C1 segment of cervical spinal cord (tissue), 14 donors: ENCODE results near the gene CAMTA1.

Experiments
- DNase-seq, 14 donors: peaks; one replicate each; lab custom pipeline; 2025; lab: John Stamatoyannopoulos, UW

CAMTA1 gene

DNA sequence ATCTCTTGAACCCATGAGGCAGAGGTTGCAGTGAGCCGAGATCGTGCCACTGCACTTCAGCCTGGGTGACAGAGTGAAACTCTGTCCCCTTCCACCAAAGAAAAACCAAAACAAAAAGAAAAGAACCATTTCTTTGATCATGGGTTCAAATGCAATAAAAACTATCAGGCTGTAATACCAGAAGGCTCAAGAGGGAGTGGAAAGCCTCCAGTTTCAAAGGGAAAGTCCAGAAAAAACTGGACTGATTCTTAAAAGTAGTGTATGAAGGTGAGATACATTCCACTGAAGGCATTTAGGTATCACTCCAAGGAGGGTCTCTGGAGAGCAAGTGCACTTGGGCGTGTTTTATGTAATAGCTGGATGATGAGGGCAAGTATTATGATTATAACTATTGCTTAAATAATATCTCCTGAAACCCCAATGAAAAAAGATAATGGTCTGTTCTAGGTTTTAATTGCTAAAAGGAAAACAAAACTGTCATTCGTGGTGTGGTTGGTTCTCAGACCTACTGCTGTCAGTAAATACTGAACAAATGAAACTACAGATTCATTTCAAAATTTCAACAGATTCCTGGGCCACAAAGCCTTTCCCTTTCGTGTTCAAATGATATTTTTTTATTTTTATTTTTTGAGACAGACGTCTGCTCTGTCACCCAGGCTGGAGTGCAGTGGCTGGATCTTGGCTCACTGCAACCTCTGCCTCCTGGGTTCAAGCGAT lies 6.0 kb upstream of the CAMTA1 start:
- DNase-seq = no peak

- no peak for DNase-seq
Observed at GRCh38 chr1:6782151-6782550, 3.1 kb upstream of the CAMTA1 start.

- DNase-seq = no peak
Observed at GRCh38 chr1:6783221-6783620, 2.0 kb upstream of the CAMTA1 start.

GRCh38 chr1:6783936-6784559 lies 1.2 kb upstream of the CAMTA1 start:
- DNase-seq = peak in 2 of 14 donors; percentile 32 to 59

DNA sequence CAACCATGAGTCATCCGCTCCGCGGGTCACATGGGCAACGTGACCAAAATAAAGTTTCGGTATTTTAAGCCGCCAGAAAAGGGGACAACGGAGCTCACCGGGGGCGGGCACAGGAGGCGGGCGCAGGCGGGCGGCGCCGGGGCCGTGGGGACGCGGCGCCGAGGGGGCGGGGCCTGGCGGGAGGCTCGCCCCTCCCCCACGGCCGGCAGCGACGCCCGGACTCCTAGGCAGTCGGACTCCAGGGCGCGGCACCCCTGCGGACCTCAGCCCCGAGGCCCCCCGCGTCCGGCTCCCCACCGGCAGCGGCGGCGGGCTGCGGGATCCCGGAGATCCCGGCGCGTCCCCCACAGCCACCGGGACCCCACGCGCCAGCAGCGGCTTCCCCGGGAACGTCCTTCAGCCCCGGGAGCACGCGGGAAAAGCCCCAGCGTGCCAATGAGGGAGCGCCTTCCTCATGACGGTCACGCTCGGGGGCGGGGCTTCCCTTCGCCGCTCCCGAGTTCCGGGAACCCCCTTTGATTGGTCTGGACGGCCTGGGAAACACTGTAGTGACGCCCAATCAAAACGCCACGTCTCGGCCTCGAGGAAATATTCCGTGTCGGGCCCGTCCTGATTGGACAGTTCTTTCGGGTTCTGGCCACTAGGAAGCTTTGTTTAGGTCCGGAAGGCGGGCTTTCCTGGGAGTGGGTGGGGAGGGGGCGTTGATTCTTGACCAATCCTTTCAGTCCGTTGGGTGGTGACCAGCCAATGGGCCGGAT lies 515 bp upstream of the CAMTA1 start:
- DNase-seq = peak; percentile 97 to 100 (median 99)

- DNase-seq = peak in 6 of 14 donors; percentile 16 to 66 (median 46)
Observed at GRCh38 chr1:6785728-6786505, 663 bp downstream of the CAMTA1 start.

DNA sequence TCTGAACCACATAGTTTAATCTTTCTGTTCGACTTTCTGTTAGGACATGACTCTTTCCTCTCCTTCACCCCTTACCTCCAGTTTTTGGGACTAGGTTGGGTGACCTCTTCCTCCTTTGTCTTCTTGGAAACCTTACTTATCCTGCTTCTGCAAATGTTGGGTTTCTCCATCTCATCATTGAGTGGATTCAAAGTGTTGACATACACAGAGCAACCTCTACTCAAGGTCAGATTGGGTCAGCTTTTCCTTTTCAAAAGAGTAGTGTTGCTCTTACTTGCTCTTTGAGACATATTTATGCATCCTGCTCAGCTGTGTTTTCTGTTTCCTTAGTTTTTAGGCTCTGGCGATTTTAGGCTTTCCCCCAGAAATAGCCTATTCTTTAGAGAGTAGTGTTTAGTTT lies 3.7 kb downstream of the CAMTA1 start:
- DNase-seq = no peak

GRCh38 chr1:6790146-6790545 lies 4.9 kb downstream of the CAMTA1 start:
- no peak for DNase-seq

DNA sequence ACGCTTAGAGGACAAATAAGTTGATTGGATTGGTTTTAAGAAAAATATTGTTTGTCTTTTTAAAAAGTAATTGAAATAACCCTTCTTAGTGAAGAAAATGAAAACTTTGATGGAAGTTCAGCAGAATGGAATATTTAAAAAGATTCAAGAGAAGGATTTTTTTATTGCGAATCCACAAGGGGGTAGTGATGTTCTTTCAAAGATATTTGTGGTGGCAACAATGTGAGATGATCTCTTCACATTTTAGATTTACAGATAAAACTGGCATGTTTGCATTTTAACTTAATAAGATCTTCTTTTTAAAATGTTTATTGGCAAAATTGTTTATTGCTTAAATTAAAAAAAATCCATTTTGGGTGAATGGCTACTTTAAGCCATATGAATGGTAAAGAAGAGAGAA lies 8.9 kb downstream of the CAMTA1 start:
- peak in 1 of 14 donors; percentile 11 for DNase-seq

DNA sequence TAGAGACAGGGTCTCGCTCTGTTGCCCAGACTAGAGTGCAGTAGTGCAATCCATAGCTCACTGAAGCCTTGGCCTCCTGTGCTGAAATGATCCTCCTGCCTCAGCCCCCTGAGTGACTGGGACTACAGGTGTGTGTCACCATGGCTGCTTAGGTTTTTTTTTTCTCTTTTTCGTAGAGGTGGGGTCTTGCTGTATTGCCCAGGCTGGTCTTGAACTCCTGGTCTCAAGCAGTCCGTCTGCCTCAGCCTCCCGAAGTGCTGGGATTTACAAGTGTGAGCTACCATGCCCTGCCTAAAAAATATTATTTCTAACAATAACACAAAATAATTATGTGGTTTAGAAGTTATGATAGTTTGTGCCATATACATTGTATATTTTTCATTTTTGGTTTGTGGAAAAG lies 9.9 kb downstream of the CAMTA1 start:
- no peak for DNase-seq

GRCh38 chr1:6795661-6796060 lies 10.4 kb downstream of the CAMTA1 start:
- DNase-seq = no peak

DNA sequence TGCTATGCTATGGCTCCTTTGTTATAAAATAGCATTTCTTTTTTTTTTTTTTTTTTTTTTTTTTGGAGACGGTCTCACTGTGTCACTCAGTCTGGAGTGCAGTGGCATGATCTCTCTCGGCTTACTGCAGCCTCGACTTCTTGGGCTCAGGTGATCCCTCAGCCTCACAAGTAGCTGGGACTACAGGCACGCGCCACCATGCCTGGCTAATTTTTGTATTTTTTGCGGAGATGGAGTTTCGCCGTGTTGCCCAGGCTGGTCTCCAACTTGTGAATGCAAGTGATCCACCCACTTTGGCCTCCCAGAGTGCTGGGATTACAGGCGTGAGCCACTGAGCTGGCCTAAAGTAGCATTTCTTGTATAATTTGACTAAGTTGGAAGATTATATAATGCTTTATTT lies 10.8 kb downstream of the CAMTA1 start:
- DNase-seq = no peak

DNA sequence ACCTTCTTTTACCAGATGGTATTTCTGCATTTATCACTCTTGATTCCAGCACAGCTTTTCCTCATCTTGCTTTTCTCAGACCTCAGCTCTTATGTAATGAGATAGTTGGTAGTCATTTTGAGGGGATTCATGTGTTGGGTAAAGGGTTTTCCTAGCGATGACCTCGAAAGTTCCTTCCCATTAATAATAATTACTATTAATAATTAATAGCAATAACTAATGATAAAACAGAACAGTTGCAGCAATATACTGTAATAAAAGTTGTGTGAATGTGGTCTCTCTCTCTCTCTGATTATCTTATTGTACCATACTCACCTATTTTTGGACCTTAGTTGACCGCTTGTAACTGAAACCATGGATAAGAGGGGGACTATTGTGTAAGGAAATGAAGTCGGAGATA lies 14.2 kb downstream of the CAMTA1 start:
- no peak for DNase-seq

- DNase-seq = no peak
Observed at GRCh38 chr1:6800745-6801144, 15.5 kb downstream of the CAMTA1 start.

DNA sequence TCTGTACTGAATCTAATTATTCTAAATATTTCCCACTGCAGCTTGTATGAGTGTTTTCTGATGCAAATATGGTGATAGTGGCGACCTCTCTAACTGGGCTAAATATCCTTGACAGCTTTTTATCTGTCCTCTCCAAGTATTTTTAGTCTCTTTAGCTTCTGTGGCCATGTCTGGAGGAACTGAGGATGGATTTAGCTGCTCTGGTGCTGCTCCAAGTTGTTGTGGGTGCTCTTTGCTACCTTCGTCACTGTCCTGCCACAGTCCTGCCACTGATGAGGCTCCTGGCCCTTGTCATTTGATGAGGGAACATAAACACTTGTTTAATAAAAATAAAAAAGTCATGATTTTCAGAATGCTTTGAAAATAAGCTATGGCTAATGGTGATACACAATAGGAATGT lies 15.9 kb downstream of the CAMTA1 start:
- no peak for DNase-seq

DNA sequence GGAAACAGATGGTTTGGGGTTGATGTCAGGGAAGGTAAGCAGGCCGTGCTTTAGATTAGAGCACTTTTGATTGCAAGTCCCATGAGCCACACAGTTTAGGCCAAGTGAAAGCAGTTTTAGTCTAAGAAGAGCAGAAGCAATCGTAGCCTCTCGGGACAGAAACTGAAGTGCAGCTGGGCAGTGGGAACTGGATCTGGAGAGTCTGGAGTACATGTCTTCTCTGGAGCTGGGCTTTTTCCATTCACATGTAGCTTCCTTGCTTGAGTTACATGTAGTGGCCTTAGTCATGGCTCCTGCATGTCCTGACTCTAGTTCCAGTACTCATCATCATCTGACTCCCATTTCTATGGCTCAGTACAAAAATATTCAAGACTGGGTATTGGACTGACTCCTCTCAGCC lies 16.7 kb downstream of the CAMTA1 start:
- no peak for DNase-seq

DNA sequence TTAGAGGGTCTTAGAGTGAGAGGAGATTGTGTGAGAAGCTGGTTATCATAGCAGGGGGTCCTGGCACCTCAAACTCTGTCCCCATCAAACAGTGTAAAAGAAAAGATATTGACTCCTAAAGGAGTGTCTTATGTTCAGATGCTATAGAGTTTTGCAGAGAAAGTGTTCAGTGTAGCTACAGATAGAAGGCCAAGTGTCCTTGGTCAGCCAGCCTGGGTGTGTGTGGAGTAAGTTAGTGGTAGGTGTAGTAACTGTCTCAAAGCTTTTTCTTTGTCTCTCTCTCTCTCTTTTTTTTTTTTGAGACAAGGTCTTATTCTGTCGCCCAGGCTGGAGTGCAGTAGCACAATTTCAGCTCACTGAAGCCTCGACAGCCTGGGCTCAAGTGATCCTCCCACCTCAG lies 17.2 kb downstream of the CAMTA1 start:
- no peak for DNase-seq

GRCh38 chr1:6802893-6803292 lies 17.6 kb downstream of the CAMTA1 start:
- DNase-seq = no peak

GRCh38 chr1:6803357-6803756 lies 18.1 kb downstream of the CAMTA1 start:
- DNase-seq = no peak

GRCh38 chr1:6805004-6805416 lies 19.8 kb downstream of the CAMTA1 start:
- no peak for DNase-seq

- no peak for DNase-seq
Observed at GRCh38 chr1:6807782-6808181, 22.5 kb downstream of the CAMTA1 start.

DNA sequence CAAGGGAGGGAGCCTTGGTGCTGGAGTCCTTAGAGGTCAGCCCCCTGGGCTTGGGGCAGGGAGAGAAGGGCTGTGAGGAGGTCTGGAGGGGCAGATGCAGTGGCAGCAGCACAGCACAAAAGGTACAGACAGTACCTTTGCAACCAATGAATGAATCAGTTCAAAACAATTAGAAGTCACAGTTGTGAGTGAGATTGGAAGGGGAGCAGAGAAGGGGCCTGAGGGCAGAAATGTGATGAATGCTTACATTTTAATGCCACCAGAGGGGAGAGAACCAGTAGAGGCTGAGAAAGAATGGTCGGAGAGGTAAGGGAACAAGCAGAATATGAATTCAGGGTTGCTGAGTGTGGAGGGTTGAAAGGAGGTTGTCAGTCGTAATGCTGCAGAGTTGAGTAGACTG lies 24.2 kb downstream of the CAMTA1 start:
- DNase-seq = no peak
